HG03571 (cell line): ENCODE measurements around the gene TMEM117.
"Not testable (repeated sequence)": the region's sequence is repeated elsewhere in the genome, so short reads cannot be mapped to it uniquely, and the experiment has no call there.

Experiments used
- ATAC-seq: cut with Tn5 transposase; IDR thresholded peaks from one replicate; pipeline ENCODE4 v1.9.1; 2021; ENCODE audit not compliant: unreplicated experiment

Gene TMEM117

GRCh38 chr12:44367136-44367535 lies 531.3 kb downstream of the TMEM117 start:
- ATAC-seq: no peak

GRCh38 chr12:44367916-44368315 lies 532.0 kb downstream of the TMEM117 start:
- ATAC-seq: no peak

DNA sequence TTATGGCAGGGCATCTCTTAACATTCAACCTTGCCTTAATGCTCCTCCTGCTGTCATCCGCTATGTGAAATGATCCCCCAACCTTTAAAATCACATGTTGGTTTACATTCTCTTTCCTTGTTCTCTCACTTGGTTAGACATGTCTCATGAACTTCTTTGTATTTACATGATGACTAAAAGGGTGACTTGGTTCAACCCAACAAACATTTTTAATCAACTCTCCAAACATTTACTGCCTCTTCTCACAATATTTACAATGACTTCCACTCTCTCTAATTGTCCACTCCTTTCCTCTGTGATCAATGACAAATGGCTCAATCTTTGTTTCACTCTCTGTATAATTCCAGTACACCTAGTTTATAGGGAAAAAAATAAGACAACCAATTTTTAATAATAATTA lies 534.1 kb downstream of the TMEM117 start:
- ATAC-seq: no peak

- no peak for ATAC-seq
Measured at GRCh38 chr12:44370982-44371381, 535.1 kb downstream of the TMEM117 start.

DNA sequence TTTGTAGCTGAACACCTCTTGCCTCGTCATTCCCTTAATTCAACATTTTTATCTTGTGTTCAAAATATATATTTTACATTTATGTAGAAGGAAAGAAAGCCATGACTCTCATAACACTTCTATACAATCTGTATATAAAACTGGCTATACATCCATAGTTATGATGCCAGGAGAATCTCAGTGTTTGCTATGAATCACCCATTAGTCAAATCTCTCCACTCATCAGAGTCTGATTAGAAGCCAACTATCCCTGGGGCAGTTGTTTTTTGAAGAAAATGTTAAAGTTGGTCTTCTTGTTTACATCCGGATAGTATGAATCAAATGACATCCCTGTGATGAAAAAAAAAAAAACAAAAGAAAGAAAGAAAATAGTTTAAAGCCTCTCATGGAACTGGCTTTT lies 536.4 kb downstream of the TMEM117 start:
- no peak for ATAC-seq

DNA sequence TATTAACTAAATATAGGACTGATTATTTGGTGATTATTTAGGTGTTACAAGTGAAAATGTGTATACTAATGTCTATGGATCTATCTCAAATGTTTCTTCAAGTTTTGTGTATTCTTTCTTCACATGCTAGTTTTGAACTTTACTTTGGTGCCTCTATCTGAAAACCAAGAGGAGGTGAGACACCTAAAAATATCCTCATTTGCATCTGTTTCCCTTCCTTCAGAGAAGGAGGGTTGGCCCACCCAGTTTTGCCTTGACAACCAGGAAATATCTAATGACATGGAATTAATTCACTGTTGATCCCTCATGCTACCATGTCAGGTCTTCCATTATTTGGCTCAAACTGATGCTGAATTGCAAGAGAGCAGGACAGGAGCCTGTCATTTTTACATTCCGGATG lies 539.8 kb downstream of the TMEM117 start:
- ATAC-seq: no peak

DNA sequence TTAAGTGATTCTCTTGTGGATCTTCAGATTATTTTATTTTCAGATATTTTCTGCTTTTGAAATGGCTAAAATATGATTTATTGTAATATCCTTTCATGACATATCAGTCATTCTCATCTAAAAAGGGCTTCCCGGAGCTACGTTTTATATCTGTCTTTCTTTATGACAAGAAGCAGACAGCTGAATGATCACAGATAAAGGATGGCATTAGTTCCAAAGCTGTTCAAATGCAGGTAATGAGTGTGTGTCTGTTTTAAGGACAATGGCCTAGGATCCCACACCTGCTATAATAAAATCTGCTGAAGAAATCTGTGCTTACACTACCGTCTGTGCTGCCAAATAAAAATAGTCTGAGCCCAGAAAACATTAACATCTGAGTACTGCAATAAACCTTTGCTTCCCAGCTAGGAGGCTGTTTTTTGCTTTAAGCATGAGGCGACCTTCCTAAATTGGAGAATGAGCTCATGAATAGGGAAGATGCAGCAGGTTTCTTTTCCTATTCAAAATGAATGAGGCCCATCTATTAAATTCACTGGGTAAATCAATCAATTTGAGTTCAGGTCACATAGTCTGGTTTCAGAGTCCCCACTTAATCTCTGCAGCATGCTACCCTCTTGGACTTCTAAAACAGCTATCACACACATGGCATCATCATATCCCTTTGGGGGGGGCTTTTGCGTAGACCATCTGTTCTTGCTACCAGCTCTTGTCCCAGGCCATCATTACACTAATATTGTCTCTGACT lies 541.7 kb downstream of the TMEM117 start:
- no peak for ATAC-seq

DNA sequence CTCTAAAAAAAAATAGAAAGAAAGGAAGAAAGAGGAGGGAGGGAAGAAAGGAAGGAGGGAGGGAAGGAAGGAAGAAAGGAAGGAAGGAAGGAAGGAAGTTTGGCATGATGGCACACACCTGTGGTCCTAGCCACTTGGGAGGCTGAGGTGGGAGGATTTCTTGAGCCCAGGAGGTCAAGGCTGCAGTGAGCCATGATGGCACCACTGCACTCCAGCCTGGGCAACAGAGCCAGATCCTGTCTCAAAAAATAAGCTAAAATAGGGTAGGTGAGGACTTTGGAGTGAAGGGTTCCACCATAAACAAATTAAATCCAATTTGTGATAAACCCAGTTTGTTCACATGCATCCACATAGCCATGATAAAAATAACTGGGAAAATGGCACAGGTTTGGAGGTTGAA lies 543.2 kb downstream of the TMEM117 start:
- ATAC-seq: not testable (repeated sequence)

DNA sequence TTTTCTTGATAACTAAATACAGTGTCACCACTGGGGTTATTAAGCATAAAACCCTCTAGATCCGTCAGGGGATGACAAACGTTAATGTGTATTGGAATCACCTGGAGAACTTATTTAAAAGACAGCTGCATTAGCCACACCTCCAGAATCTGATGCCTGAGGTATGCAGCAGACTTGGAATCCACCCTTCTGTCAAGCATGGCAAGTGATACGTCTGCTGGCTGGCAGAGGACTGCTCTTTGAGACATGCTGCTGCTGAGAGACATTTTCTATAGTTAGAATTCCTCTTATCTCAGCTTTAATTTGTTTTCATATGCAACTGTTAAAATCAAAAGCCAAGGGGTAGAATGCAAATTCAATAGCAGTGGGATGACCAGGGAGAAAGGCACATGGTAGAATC lies 544.0 kb downstream of the TMEM117 start:
- ATAC-seq: no peak

DNA sequence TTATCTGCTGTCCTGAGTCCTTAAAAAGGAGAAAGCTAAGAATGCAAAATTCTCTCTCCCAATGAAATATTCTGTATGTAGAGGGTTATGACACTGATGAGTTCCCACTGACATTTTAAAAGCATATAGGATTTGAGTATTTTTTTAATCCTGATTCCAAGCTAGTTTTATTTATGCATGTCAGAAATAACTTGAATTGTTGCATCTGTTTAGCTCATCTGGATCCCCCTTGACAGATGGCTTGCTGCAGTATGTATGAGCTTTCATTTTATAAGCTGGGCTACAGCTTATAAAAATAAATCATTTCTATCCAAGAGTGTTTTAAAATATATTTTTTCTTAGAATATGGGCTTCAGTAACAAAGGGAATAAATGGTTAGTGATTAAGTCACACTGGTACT lies 545.0 kb downstream of the TMEM117 start:
- no peak for ATAC-seq

DNA sequence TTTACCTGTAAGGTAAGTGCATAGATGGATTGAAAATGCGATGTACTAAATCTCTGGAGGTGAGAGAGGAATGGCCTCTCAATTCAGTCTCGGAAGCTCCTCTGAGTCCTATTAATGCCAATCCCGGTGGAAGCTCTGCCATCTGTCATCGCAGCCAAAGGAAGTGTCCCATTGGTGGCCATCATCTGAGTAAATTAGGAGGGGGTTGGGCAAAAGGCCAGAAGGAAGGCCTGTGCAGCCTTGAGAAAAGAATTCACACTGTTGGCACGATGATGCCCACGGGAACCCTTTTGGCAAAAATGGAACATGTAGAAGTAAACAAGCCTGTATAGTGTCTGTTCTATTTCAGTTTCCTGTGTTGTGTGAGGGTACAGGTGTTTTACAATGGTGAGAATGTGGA lies 545.5 kb downstream of the TMEM117 start:
- no peak for ATAC-seq

- no peak for ATAC-seq
Measured at GRCh38 chr12:44384136-44384535, 548.3 kb downstream of the TMEM117 start.

- no peak for ATAC-seq
Measured at GRCh38 chr12:44385964-44386363, 550.1 kb downstream of the TMEM117 start.

- no peak for ATAC-seq
Measured at GRCh38 chr12:44387581-44387980, 551.7 kb downstream of the TMEM117 start.

DNA sequence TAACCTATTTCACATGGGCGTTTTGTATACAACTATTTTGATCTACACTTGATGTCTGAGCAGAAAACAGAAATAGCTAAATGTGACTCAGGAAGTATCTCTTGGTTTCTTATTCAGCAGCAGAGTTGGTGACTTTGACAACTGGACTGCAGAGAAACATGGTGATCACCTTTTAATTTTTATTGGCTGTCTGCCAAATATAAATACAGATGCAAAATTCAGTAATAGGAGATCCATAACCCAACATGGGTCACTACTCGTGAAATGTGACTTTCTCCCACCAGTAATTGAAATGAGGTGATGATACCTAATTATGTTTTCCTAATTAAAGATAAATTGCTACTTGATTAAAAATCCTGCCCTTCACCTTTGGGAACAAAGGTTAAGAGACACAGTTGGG lies 553.2 kb downstream of the TMEM117 start:
- no peak for ATAC-seq

- no peak for ATAC-seq
Measured at GRCh38 chr12:44389896-44390295, 554.0 kb downstream of the TMEM117 start.

DNA sequence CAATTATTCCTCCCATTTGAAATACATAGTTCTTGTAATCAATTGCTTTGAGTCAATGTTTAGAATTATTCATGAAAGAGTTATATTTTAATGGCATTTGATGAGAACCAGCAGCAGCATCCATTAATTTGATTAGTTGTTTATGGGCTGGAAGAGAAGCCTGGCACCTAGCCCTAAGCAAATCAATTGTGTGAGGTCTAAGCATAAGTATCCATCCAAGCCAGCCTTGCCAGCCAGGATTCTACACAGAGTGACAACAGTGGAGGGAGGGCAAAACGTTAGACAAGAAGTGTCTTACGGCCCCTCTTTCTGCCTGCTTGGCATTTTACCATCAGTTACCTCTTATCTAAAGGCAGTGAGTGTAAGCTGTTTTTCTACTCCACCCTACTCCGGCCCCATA lies 561.8 kb downstream of the TMEM117 start:
- ATAC-seq: no peak

GRCh38 chr12:44403185-44403584 lies 567.3 kb downstream of the TMEM117 start:
- no peak for ATAC-seq

DNA sequence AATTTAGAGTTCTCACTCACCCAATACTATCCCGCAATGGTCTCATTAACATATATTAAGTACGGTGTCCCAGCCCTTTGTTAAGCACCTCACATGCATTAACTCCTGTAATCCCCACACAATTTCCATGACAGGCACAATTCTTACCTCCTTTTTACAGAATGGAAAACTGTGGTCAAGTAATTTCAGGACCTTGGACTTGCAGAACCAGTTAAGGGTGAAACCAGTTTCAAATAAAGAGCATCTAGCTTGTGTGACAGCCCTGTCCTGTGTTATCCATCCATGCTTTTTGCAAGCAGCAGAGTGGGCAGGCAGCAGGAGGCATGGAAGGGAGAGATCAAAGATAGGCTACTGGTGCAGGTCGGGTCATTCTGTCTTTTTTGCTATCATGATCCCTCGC lies 569.4 kb downstream of the TMEM117 start:
- no peak for ATAC-seq

GRCh38 chr12:44422559-44422958 lies 586.7 kb downstream of the TMEM117 start:
- ATAC-seq: no peak

DNA sequence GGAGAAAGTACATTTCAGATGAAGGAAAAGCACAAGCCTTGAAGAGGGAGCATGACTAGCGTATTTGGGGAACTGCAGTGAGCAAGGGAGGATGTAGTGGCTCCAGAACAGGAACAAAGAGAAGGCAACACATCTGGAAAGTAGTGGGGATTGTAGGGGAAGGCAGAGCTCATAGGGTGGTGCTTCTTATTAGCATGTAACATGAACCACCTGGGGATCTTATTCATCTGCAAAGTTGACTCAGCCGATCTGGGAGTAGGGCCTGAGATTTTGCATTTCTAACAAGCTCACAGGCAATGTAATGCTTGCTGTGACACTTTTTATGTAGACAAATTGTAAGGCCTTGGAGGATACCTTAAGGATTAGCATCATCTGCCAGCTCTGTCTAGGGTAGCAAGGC lies 592.9 kb downstream of the TMEM117 start:
- ATAC-seq: no peak

DNA sequence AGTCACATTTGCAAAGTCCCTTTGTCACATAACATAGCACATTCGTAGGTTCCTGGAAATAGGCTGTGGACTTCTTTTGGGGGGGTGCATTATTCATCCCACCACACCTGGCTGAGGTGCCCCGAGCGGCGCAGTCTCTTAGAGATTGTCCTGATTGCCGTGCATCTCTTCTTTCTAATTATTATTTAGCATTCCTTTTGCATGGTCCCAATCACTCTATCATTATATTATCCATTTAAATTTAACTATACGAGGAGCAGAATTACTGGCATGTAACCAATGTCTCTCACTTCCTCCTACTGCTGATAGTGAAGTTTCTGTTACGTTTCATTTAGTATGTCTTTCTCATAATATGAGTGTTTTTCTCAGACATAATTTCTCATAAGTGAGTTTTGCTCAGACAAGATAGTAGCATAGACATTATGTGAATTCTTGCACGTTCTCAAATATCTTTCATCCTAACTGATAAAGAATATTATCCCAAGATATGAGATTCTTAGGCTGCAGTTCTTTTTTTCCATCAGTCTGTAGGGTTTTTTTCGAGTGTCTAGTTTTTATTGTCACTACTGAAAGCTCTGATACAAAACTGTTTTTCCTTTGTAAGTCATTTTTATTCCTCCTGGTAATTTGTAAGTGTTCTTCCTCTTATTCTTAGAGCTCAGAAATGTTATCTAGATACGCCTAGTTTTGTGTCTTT lies 595.9 kb downstream of the TMEM117 start:
- ATAC-seq: peak; percentile 91

- ATAC-seq: no peak
Measured at GRCh38 chr12:44433659-44434058, 597.8 kb downstream of the TMEM117 start.
